H1 (cell line): Measurements from ENCODE around the gene TBRG4.

Source experiments
- BCL11A ChIP-seq, 2 experiments: IDR thresholded peaks; one replicate each; pipeline ENCODE4 v1.6.1; 2011; ENCODE audit warnings: low read depth in 2 of 2, low read length in 2 of 2, mild to moderate bottlenecking in 2 of 2
- TEAD4 ChIP-seq: IDR thresholded peaks from 2 replicates; pipeline ENCODE4 v1.6.1; 2012; ENCODE audit warnings: low read depth, low read length, inconsistent platforms, mixed read lengths

- no peak for TF ChIP-seq TEAD4
- TF ChIP-seq BCL11A (IDR thresholded peaks at IDR 0.05; ENCODE audit: low read depth in 2 of 2, low read length in 2 of 2), result no peak
Observed at GRCh38 chr7:45133877-45134276, 22.4 kb upstream of the TBRG4 start.
